Subcutaneous abdominal adipose tissue (tissue), 5 donors: ENCODE data around the gene MAPK8IP1.
A peak's percentile ranks its signal among the peaks of the same experiment; 100 is the strongest.

Source experiments
- H3K27ac ChIP-seq: one replicate; pipeline ENCODE4 v1.7.0; 2013; ENCODE audit warnings: low read depth, mild to moderate bottlenecking, inconsistent platforms, low read length, moderate library complexity
- H3K27me3 ChIP-seq, 5 donors: one replicate each; pipeline ENCODE4 v1.7.0; 2013; ENCODE audit warnings: low read length in 5 of 5, inconsistent platforms in 1 of 5; ENCODE audit not compliant: control insufficient read depth in 5 of 5, insufficient read depth in 4 of 5
- H3K36me3 ChIP-seq, 5 donors: one replicate each; pipeline ENCODE4 v1.7.0; 2013; ENCODE audit warnings: low read length in 5 of 5; ENCODE audit not compliant: control insufficient read depth in 5 of 5, insufficient read depth in 5 of 5
- H3K4me1 ChIP-seq, 5 donors: one replicate each; pipeline ENCODE4 v1.7.0; 2013; ENCODE audit warnings: low read length in 5 of 5, mild to moderate bottlenecking in 3 of 5, moderate library complexity in 1 of 5; ENCODE audit not compliant: control insufficient read depth in 5 of 5, insufficient read depth in 5 of 5
- H3K4me3 ChIP-seq, 5 donors: one replicate each; pipeline ENCODE4 v1.7.0; 2013; ENCODE audit warnings: low read length in 5 of 5, low read depth in 1 of 5
- H3K9ac ChIP-seq, 5 donors: one replicate each; pipeline ENCODE4 v1.7.0; 2013; ENCODE audit warnings: low read length in 5 of 5, mild to moderate bottlenecking in 4 of 5, moderate library complexity in 3 of 5
- H3K9me3 ChIP-seq, 5 donors: one replicate each; pipeline ENCODE4 v1.7.0; 2013; ENCODE audit warnings: low read length in 5 of 5; ENCODE audit not compliant: control insufficient read depth in 5 of 5
- donor health status: healthy.
- donor health status: healthy.
- donor health status: healthy.
- donor health status: healthy.
- donor health status: healthy.

MAPK8IP1 gene

DNA sequence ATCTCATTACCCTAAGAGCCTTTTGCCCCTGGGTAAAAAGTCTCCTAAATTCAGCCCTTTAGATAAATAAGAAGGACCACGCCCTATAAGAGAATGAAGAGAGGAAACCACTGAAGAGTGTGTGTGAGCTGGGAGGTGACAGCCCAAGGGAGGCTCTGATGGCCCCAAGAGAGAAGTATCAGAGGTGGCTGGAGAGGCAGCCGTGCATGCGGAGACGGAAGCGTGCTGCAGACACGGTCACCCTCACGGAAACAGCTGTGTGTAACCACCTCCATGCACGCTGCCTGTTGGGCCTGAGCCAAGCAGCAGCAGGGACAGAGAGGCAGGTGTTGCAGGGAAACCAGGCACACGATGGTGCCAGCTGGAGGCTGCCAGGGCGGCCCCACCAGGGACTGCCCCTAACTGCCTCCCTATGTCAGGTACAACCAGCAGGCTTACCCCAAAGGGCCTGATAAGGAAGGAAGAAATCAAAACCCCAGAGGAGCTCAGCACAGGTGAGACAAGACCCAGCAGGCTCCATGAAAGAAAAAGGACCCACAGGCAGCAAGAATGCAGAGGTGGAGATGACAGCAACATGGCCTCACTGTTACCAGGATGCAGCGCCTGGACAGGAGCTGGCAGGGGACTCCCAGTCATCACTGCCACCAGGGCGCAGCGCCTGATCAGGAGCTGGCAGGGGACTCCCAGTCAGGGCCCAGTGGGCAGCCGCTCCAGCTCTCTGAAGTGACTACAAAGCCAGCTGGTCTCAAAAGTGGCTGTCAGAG, 44.8 kb downstream of the MAPK8IP1 start:
- no peaks in the 10 kb centered on the region for H3K9me3 ChIP-seq
- H3K4me3 ChIP-seq, result no peak overlapping the region
- peaks cover 0 to 37% (median 34%) of the 10 kb centered on the region in 5 donors for H3K36me3 ChIP-seq
- H3K27ac ChIP-seq, result no peak overlapping the region
- no peak overlapping the region for H3K9ac ChIP-seq
- peaks cover 0 to 9% (median 5%) of the 10 kb centered on the region in 5 donors for H3K4me1 ChIP-seq
- peaks cover 7 to 12% (median 9%) of the 10 kb centered on the region in 5 donors for H3K27me3 ChIP-seq

- H3K9me3 ChIP-seq, result no peaks in the 10 kb centered on the region
- no peak overlapping the region for H3K27ac ChIP-seq
- peaks cover 3 to 9% (median 5%) of the 10 kb centered on the region in 5 donors for H3K27me3 ChIP-seq
- peaks cover 4 to 45% (median 41%) of the 10 kb centered on the region in 5 donors for H3K36me3 ChIP-seq
- H3K4me3 ChIP-seq, result no peak overlapping the region
- H3K9ac ChIP-seq, result no peak overlapping the region
- peaks cover 0 to 9% (median 5%) of the 10 kb centered on the region in 5 donors for H3K4me1 ChIP-seq
Observed at GRCh38 chr11:45930951-45931570, 45.6 kb downstream of the MAPK8IP1 start.

- H3K9ac ChIP-seq, result peak overlapping the region in 1 of 5 donors; percentile 7
- no peaks in the 10 kb centered on the region for H3K9me3 ChIP-seq
- H3K27me3 ChIP-seq, result peaks cover 0 to 2% (median 0%) of the 10 kb centered on the region in 5 donors
- peaks cover 8 to 51% (median 47%) of the 10 kb centered on the region in 5 donors for H3K36me3 ChIP-seq
- no peak overlapping the region for H3K4me3 ChIP-seq
- peaks cover 0 to 9% (median 5%) of the 10 kb centered on the region in 5 donors for H3K4me1 ChIP-seq
- H3K27ac ChIP-seq, result no peak overlapping the region
Observed at GRCh38 chr11:45931739-45932138, 46.3 kb downstream of the MAPK8IP1 start.

- H3K4me3 ChIP-seq, result no peak overlapping the region
Observed at GRCh38 chr11:45932217-45932616, 46.8 kb downstream of the MAPK8IP1 start.

DNA sequence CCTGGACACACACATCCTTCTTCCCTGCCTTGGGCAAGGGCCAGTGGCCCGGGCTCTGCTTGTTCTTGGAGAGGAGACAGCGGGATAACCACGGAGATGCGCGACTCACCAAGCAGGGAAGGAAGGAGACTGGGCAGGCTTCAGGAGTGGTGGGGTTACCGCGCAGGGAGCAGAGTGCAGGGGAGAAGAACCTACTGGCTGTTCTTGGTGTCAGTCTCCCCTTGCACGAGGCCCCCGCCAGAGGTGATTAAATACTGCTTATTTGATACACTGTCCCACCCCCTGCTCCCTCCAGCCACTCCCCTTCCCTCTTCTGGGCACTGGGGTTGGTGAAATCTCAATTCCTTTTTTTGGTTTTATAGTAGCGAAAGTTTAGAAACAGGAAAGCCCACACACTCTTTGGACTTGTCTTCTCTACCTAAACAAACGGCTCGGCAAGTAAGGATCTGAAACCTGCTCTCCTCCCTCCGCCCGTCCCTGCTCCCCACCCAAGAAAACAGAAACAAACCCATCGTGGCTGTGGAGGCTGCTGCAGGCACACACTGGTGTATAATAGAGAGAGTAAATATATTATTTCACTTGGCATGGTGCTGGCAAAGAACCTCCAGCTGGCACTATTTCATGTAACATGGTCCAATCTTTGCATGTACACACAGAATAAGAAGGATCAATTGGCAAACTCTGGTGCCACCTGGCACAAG, 47.8 kb downstream of the MAPK8IP1 start:
- Histone ChIP-seq H3K9me3 (no peaks in the 10 kb centered on the region), H3K27me3 (no peaks in the 10 kb centered on the region), H3K4me1 (peaks cover 0 to 9% (median 5%) of the 10 kb centered on the region in 5 donors), H3K9ac (no peak overlapping the region), H3K36me3 (peaks cover 11 to 66% (median 56%) of the 10 kb centered on the region in 5 donors), H3K4me3 (no peak overlapping the region), H3K27ac (no peak overlapping the region)

More at GRCh38 chr11:45932217-45932616, 46.8 kb downstream of the MAPK8IP1 start:
- Histone ChIP-seq H3K27ac (no peak overlapping the region), H3K4me1 (peaks cover 0 to 9% (median 5%) of the 10 kb centered on the region in 5 donors), H3K36me3 (peaks cover 11 to 55% (median 49%) of the 10 kb centered on the region in 5 donors), H3K9me3 (no peaks in the 10 kb centered on the region), H3K9ac (peak overlapping the region in 1 of 5 donors; percentile 7), H3K27me3 (no peaks in the 10 kb centered on the region)

- H3K4me3 ChIP-seq, result no peak overlapping the region
- peaks cover 0 to 9% (median 5%) of the 10 kb centered on the region in 5 donors for H3K4me1 ChIP-seq
- H3K27ac ChIP-seq, result no peak overlapping the region
- no peak overlapping the region for H3K9ac ChIP-seq
- no peaks in the 10 kb centered on the region for H3K27me3 ChIP-seq
- H3K36me3 ChIP-seq, result peaks cover 11 to 67% (median 57%) of the 10 kb centered on the region in 5 donors
- H3K9me3 ChIP-seq, result no peaks in the 10 kb centered on the region
Observed at GRCh38 chr11:45933846-45934579, 48.6 kb downstream of the MAPK8IP1 start.

DNA sequence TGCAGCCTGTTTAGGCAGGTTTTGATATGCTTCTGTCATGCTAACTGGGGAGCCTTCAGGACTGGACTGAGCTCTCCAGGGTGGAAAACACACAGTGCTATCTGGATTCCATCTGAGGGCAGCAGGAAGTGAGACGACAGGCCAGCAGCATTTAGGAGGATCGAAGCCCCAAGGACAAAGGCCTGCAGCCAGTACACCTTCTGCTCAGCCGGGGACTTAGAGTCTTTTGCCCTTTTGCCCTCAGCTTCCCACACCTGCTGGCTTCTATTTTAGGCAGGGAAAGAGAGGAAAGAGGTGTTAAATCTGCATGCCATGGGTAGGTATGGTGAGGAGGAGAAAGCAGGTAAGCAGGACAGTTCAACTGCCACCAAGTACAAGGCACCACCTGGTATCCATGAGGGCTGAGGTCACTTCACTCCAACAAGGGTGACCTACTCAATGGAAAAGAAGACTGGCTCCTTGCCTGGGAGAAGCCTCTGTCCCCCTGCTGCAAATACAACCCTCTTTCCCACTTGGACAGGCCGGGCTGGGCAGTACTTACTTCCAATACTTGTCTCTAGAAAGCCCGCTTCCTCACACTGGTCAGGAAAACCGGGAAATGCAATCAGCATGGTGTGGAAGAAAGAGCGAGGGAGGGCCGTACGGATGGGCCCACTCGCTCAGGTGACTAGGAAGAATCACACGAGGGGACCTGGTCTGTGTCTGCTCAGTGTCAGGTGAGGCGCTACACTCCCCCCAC, 49.3 kb downstream of the MAPK8IP1 start:
- peaks cover 0 to 9% (median 5%) of the 10 kb centered on the region in 5 donors for H3K4me1 ChIP-seq
- no peak overlapping the region for H3K27ac ChIP-seq
- peaks cover 11 to 67% (median 57%) of the 10 kb centered on the region in 5 donors for H3K36me3 ChIP-seq

GRCh38 chr11:45935349-45936064, 50.1 kb downstream of the MAPK8IP1 start:
- Histone ChIP-seq H3K9ac (no peak overlapping the region), H3K27ac (no peak overlapping the region), H3K27me3 (no peaks in the 10 kb centered on the region), H3K4me1 (peaks cover 0 to 9% (median 5%) of the 10 kb centered on the region in 5 donors), H3K9me3 (no peaks in the 10 kb centered on the region), H3K4me3 (no peak overlapping the region), H3K36me3 (peaks cover 11 to 67% (median 54%) of the 10 kb centered on the region in 5 donors)

More for the DNA sequence above, 49.3 kb downstream of the MAPK8IP1 start:
- Histone ChIP-seq H3K27me3 (no peaks in the 10 kb centered on the region), H3K9me3 (no peaks in the 10 kb centered on the region), H3K4me3 (no peak overlapping the region), H3K9ac (no peak overlapping the region)
